NCI-H2107 treated with DMSO at 0.1 percent for 48 hours (cell line): ENCODE data around the gene CHRNA3.
"Not testable (repeated sequence)": the region's sequence is repeated elsewhere in the genome, so short reads cannot be mapped to it uniquely, and the experiment has no call there.

Experiments used
- DNase-seq: peaks from one replicate; lab custom pipeline; 2025; ENCODE audit not compliant: unreplicated experiment; lab: John Stamatoyannopoulos, UW

The CHRNA3 gene

GRCh38 chr15:78564743-78565096 lies 56.1 kb downstream of the CHRNA3 start:
- no peak for DNase-seq

GRCh38 chr15:78563092-78563491 lies 57.7 kb downstream of the CHRNA3 start:
- DNase-seq = no peak

- no peak for DNase-seq
Observed at GRCh38 chr15:78561490-78561889, 59.3 kb downstream of the CHRNA3 start.

- DNase-seq = not testable (repeated sequence)
Observed at GRCh38 chr15:78560201-78560600, 60.6 kb downstream of the CHRNA3 start.

DNA sequence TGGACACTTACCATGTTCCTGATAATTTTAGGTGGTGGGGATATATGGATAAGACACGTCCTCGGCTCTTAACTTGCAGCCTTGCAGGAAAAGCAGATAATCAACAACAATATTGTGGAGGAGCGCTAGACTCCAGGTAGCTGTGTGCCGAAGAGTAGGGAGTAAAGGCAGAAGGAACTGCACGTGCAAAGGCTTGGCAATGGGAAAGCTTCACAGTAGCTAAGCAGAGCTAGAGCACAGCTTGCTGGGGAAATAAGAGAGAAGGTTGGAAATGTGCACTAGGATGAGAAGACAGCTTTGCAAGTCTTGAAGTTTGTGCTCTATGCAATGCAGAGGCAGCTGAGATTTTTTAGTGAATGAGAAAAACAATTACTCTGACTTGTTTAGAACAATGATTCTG lies 68.2 kb downstream of the CHRNA3 start:
- no peak for DNase-seq

- no peak for DNase-seq
Observed at GRCh38 chr15:78551902-78552301, 68.9 kb downstream of the CHRNA3 start.

DNA sequence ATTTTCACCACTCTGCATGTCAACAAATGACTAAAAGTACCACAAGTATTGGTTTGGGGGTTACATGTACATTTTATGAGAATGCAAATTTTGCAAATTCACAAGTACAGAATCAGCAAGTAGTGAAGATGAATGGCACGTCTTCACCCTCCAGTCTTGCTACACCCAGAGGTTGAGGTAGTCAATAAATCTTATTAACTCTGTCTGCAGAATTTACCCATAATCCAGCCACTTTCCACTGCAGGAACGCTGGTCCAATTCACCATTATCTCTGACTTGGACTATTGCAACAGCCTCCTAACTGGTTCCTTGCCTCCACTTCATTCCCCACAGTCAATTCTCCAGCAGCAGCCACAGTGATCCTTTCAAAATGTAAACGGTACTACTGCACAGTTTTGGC lies 70.0 kb downstream of the CHRNA3 start:
- no peak for DNase-seq

DNA sequence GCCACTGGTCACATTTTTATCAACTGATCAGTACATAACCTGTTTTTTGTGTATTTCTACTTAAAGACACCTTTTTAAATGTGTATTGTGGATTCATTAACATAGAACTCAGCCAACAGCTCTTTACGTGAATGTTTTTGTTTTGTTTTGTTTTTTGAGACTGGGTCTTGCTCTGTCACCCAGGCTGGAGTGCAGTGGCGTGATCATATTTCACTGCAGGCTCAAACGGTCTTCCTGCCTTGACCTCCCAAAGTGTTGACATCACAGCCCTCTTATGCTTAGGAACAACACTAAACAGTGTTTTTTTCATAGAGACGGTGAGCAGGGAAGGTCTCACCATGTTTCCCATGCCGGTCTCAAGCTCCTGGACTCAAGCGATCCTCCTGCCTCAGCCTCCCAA lies 70.6 kb downstream of the CHRNA3 start:
- DNase-seq = no peak
